Effector memory CD4-positive, alpha-beta T cell (primary cell): Measurements from ENCODE around the gene SYT8.

Source experiments
- DNase-seq, 3 donors: peaks; one replicate each; pipeline ENCODE4 v3.0.0-alpha.2; 2020
- H3K27ac ChIP-seq: 2 replicates; pipeline ENCODE4 v1.7.0; 2013; ENCODE audit warnings: mild to moderate bottlenecking, low read length, moderate library complexity; ENCODE audit not compliant: insufficient read depth, poor library complexity, severe bottlenecking
- H3K27me3 ChIP-seq: replicated peaks from 2 replicates; pipeline ENCODE4 v1.7.0; 2013; ENCODE audit warnings: mild to moderate bottlenecking, low read length; ENCODE audit not compliant: insufficient read depth, control insufficient read depth, poor library complexity, severe bottlenecking
- H3K36me3 ChIP-seq: 2 replicates; pipeline ENCODE4 v1.7.0; 2013; ENCODE audit warnings: mild to moderate bottlenecking, low read length, moderate library complexity; ENCODE audit not compliant: control insufficient read depth, insufficient read depth
- H3K4me1 ChIP-seq: 2 replicates; pipeline ENCODE4 v1.7.0; 2013; ENCODE audit warnings: low read length, mild to moderate bottlenecking; ENCODE audit not compliant: control insufficient read depth, insufficient read depth, poor library complexity, severe bottlenecking
- H3K4me3 ChIP-seq: 2 replicates; pipeline ENCODE4 v1.7.0; 2013; ENCODE audit warnings: low read length, low read depth, mild to moderate bottlenecking; ENCODE audit not compliant: insufficient read depth, poor library complexity, severe bottlenecking
- H3K9me3 ChIP-seq: 2 replicates; pipeline ENCODE4 v1.7.0; 2013; ENCODE audit warnings: mild to moderate bottlenecking, low read length, moderate library complexity; ENCODE audit not compliant: control insufficient read depth

The SYT8 gene

GRCh38 chr11:1817000-1817399, 17.8 kb upstream of the SYT8 start:
- H3K4me1 ChIP-seq = no peaks in the 10 kb centered on the region
- H3K9me3 ChIP-seq = no peaks in the 10 kb centered on the region
- no peaks in the 10 kb centered on the region for H3K27me3 ChIP-seq
- H3K36me3 ChIP-seq = no peaks in the 10 kb centered on the region
- no peak overlapping the region for H3K4me3 ChIP-seq
- no peak for DNase-seq
- H3K27ac ChIP-seq = no peak overlapping the region

- no peak for DNase-seq
- Histone ChIP-seq H3K27me3 (no peaks in the 10 kb centered on the region), H3K27ac (no peak overlapping the region), H3K4me1 (no peaks in the 10 kb centered on the region), H3K9me3 (no peaks in the 10 kb centered on the region), H3K36me3 (no peaks in the 10 kb centered on the region), H3K4me3 (no peak overlapping the region)
Measured at GRCh38 chr11:1817511-1817910, 17.3 kb upstream of the SYT8 start.

GRCh38 chr11:1819074-1819473, 15.7 kb upstream of the SYT8 start:
- H3K9me3 ChIP-seq = no peaks in the 10 kb centered on the region
- H3K27me3 ChIP-seq = no peaks in the 10 kb centered on the region
- DNase-seq = no peak
- no peaks in the 10 kb centered on the region for H3K36me3 ChIP-seq
- no peaks in the 10 kb centered on the region for H3K4me1 ChIP-seq
- no peak overlapping the region for H3K4me3 ChIP-seq
- H3K27ac ChIP-seq = no peak overlapping the region

DNA sequence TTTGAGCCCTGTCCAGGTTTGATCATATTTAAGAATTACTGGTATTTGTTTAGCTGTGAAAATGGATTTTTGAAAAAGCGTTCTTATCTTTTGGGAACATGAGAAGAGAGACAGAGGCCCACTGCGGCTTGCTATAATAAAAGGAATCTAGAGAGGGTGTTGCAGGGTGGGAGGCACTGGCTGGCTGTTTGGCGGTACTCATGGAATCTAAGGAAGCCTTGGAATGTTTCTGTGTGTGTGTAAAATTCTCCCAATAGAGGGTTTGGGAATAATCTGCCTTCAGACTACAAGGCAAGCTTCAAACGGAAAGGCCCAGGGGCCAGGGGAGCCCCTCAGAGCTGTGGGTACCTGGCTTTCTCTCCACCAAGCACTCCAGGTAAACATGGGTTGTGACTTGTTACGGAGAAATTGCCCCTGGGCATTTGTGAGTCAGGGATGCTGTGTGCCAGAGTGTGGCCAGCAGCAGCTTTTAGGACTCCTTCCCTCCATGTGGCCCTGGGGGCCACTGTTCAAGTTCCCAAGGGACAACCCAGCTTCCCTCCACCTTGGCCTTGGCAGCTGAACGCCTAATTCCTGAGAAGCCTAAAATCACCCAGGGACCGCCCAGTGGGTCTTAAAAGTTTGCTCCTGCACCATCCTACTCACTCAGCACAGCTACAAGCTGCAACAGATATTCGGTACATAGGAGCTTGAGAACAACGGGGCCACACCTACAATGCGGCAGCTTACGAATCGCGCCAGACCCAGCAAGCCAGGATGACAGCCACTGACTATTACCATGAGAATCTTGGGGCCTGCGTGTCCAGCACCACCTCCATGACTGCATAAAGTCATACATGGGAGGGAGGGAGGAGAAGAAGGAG, 14.1 kb upstream of the SYT8 start:
- no peak overlapping the region for H3K4me3 ChIP-seq
- no peaks in the 10 kb centered on the region for H3K9me3 ChIP-seq
- no peaks in the 10 kb centered on the region for H3K27me3 ChIP-seq
- H3K27ac ChIP-seq = no peak overlapping the region
- no peak for DNase-seq
- no peaks in the 10 kb centered on the region for H3K36me3 ChIP-seq
- no peaks in the 10 kb centered on the region for H3K4me1 ChIP-seq

GRCh38 chr11:1821562-1821961, 13.2 kb upstream of the SYT8 start:
- no peak for DNase-seq
- Histone ChIP-seq H3K27me3 (no peaks in the 10 kb centered on the region), H3K9me3 (no peaks in the 10 kb centered on the region), H3K4me3 (no peak overlapping the region), H3K36me3 (no peaks in the 10 kb centered on the region), H3K27ac (no peak overlapping the region), H3K4me1 (no peaks in the 10 kb centered on the region)

DNA sequence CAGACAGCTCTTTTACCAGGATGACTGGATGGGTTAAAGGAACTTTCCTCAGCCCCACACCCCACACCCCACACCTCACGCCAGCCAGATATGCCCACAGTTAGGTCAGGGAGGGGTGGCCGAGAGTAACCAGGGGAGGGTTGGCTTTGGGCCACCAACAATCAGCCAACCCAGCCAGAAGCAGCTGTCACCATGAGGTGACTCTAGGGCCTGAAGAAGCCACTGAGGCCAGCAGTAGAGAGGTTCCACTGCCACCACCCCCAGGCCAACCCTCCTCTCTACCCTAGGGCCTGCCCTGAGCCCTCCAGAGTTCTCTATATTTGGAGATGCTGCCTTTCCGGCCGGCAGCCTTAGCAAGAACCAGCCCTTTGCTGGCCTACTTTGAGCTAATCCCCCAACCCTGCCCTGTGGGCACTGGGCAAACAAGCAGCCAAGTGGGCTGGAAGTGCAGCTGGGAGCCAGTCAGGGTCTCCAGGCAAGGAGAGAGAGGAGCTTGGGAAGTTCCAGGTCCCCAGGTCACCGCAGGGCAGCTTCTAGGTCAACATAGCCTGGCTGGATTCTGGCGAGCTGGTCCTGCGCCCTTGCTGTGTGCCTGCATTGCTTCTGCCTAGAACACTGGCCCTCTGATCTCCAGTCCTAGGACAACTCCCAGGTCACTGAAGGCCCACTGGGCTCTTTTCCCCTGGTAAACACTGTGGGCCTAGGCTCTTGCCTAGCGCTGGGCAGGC, 12.0 kb upstream of the SYT8 start:
- H3K27ac ChIP-seq = no peak overlapping the region
- H3K4me3 ChIP-seq = no peak overlapping the region
- no peaks in the 10 kb centered on the region for H3K4me1 ChIP-seq
- H3K27me3 ChIP-seq = no peaks in the 10 kb centered on the region
- H3K9me3 ChIP-seq = no peaks in the 10 kb centered on the region
- no peaks in the 10 kb centered on the region for H3K36me3 ChIP-seq
- DNase-seq = no peak

- H3K27me3 ChIP-seq = no peaks in the 10 kb centered on the region
Measured at GRCh38 chr11:1823376-1824220, 11.2 kb upstream of the SYT8 start.

DNA sequence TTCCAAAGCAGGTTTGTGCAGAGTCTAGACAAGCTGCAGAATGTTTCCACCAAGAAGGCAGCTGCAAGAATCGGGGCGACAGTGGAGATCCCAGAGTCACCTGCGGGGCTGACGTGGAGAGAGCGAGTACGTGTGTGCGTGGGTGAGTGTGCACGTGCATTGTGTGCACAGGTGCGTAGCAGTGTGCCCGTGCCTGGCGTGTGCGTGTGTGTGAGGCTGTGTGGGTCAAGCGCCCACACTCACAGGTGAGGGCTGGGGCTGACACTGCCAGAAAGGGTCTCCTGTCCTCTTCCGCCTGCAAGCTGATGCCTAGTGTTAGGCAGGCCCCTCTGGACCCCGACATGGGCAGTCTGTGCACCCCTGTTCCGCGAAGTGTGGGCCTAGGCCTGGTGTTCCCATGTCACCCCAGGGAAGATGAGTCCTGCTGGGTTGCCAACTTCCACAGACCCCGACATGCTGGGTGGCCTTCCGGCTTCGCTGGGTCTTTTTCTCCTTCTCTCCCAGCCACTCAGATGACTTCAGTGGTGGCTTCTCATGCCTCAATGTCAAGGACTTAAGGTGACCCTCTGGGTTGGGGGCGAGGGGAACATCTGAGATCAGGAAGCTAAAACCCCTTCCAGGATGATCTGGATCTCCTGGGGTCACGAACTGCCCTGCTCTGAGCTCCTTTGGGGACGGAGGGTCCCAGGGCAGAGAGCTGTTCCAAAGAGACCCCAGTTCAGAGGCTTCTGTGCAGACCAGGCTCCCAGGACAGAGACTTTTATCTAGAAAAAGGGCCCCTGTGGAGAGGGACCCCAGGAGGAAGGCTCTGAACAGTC, 10.4 kb upstream of the SYT8 start:
- Histone ChIP-seq H3K36me3 (no peaks in the 10 kb centered on the region), H3K9me3 (no peaks in the 10 kb centered on the region), H3K27ac (no peak overlapping the region), H3K4me3 (no peak overlapping the region), H3K4me1 (no peaks in the 10 kb centered on the region), H3K27me3 (no peaks in the 10 kb centered on the region)
- no peak for DNase-seq

More at GRCh38 chr11:1823376-1824220, 11.2 kb upstream of the SYT8 start:
- Histone ChIP-seq H3K4me3 (no peak overlapping the region), H3K9me3 (no peaks in the 10 kb centered on the region), H3K36me3 (no peaks in the 10 kb centered on the region), H3K4me1 (no peaks in the 10 kb centered on the region), H3K27ac (no peak overlapping the region)
- no peak for DNase-seq

DNA sequence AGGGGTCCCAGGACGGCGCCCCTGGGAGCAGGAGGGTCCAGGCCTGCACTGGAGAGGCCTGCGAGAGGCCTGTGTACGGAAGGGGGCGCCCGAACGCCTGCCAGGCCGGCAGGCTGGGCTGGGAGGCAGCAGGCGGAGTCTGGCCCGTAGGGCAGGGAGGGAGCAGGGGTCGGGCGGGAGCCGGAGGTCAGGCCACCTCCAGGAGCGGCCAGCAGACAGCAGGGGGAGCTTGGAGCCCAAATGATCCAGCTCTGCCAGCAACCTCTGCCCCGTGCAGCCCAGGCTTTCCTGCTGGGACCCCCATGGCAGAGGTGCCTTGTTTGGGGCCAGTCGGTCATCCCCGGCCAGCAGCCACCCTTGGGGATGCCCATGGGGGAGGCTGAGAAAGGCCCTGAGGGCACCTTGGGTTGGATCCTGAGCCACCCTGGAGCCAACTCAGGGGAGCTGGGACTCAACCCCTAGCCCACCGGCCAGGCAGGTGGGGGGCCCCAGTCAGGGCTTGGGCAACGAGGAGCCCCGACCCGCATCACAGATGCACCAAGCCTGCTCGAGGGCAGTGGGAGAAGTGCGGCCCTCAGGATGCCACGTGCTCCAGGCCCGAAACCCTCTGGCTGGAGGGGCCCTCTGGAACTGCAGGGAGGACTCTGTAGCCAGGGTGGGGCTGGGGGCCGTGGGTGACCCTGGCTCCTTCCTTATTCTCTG, 9.6 kb upstream of the SYT8 start:
- Histone ChIP-seq H3K4me3 (no peak overlapping the region), H3K36me3 (no peaks in the 10 kb centered on the region), H3K27ac (no peak overlapping the region), H3K27me3 (no peaks in the 10 kb centered on the region), H3K9me3 (no peaks in the 10 kb centered on the region), H3K4me1 (no peaks in the 10 kb centered on the region)
- no peak for DNase-seq
